HepG2 (cell line): ENCODE results near the gene CNNM1. TPM values are rescaled to one million over a fixed set of nuclear protein-coding genes. Genes with fewer than 3 reads are reported as not detected.

ENCODE experiments used
- ATAC-seq: fragments of 200-7000 bp; cut with Tn5 transposase; 3 replicates; pipeline ENCODE4 v1.9.1; 2020; ENCODE audit warnings: mild to moderate bottlenecking, moderate library complexity
- BruUV-seq: library from RNA; stranded (reverse); fragments of 400-500 nt; replicated peaks from 2 replicates; lab custom pipeline; 2021; lab: Mats Ljungman, UMichigan
- CTCF ChIA-PET: fragments of 300-600 bp; formaldehyde crosslinking; extraction: SDS; loops from one replicate; lab custom pipeline; 2021; ENCODE audit warnings: low total read pairs, inconsistent platforms, low intra/inter-chr PET ratio; lab: Yijun Ruan, JAX
- POLR2A ChIA-PET: fragments of 350-600 bp; sonication (Branson Sonifier 250); formaldehyde crosslinking; loops from one replicate; lab custom pipeline; 2020; ENCODE audit warnings: antibody characterized with exemption, inconsistent platforms; lab: Yijun Ruan, JAX
- DNase-seq: peaks from one replicate; pipeline ENCODE4 v3.0.0-alpha.2; 2015; ENCODE audit warnings: low spot score
- FAIRE-seq: peaks from 3 replicates; lab custom pipeline; 2011; peaks lifted over from hg19 to GRCh38; lab: Jason Lieb, UNC
- H2AFZ ChIP-seq: one replicate; pipeline ENCODE4 v1.6.1; 2011; ENCODE audit warnings: low read length, inconsistent platforms
- H3K27ac ChIP-seq: fragments of 300-600 bp; 3 replicates; pipeline ENCODE4 v1.8.0; 2011; ENCODE audit warnings: mixed run types, mild to moderate bottlenecking, mixed read lengths, low read length, inconsistent platforms; ENCODE audit not compliant: insufficient read depth; ENCODE audit errors: extremely low read length
- H3K27me3 ChIP-seq, 2 experiments: fragments of 200-600 bp in 1 of 2; 2 replicates in 1 of 2; 3 replicates in 1 of 2; pipeline versions ENCODE4 v1.6.0 to v1.8.0; 2011; ENCODE audit warnings: low read length in 2 of 2, mild to moderate bottlenecking in 2 of 2, moderate library complexity in 2 of 2, inconsistent platforms in 1 of 2; ENCODE audit not compliant: insufficient read depth in 2 of 2, control insufficient read depth in 1 of 2
- H3K36me3 ChIP-seq, 2 experiments: fragments of 200-600 bp in 1 of 2; replicated peaks in 1 of 2; 2 replicates in 1 of 2; 3 replicates in 1 of 2; pipeline versions ENCODE4 v1.5.1 to v1.8.0; 2011; ENCODE audit warnings: low read length in 2 of 2, inconsistent platforms in 1 of 2; ENCODE audit not compliant: insufficient read depth in 2 of 2, control insufficient read depth in 1 of 2
- H3K4me1 ChIP-seq: 2 replicates; pipeline ENCODE4 v1.5.1; 2012; ENCODE audit warnings: low read length, inconsistent platforms; ENCODE audit not compliant: insufficient read depth
- H3K4me2 ChIP-seq: 2 replicates; pipeline ENCODE4 v1.6.0; 2011; ENCODE audit warnings: low read depth, low read length, inconsistent platforms
- H3K4me3 ChIP-seq, 3 experiments: fragments of 200-600 bp in 1 of 3; sonication (generic), shearing (Covaris generic) in 1 of 3; replicated peaks in 1 of 3; 2 replicates each; pipeline ENCODE4 v1.5.1; 2011 to 2016; ENCODE audit warnings: low read length in 3 of 3, inconsistent platforms in 2 of 3, low read depth in 2 of 3, mild to moderate bottlenecking in 2 of 3, control low read depth in 1 of 3, mixed read lengths in 1 of 3; ENCODE audit not compliant: insufficient read depth in 1 of 3
- H3K79me2 ChIP-seq: one replicate; pipeline ENCODE4 v1.6.1; 2011; ENCODE audit warnings: low read length, inconsistent platforms; ENCODE audit not compliant: insufficient read depth
- H3K9ac ChIP-seq: 2 replicates; pipeline ENCODE4 v1.6.0; 2011; ENCODE audit warnings: mild to moderate bottlenecking, low read depth, low read length, inconsistent platforms; ENCODE audit not compliant: insufficient read depth
- H3K9me3 ChIP-seq: 2 replicates; pipeline ENCODE4 v1.5.1; 2012; ENCODE audit warnings: mild to moderate bottlenecking, low read length
- H4K20me1 ChIP-seq: 2 replicates; pipeline ENCODE4 v1.6.0; 2011; ENCODE audit warnings: inconsistent platforms, mild to moderate bottlenecking, low read length, moderate library complexity; ENCODE audit not compliant: insufficient read depth
- CCDC6 ChIP-seq: sonication (generic); formaldehyde crosslinking; IDR thresholded peaks from 2 replicates; pipeline ENCODE4 v1.8.1; 2022; ENCODE audit warnings: mild to moderate bottlenecking, missing genetic modification reagents, moderate library complexity
- CHD4 ChIP-seq: fragments of 200-600 bp; sonication (generic); IDR thresholded peaks from 2 replicates; pipeline ENCODE4 v1.7.0; 2017; ENCODE audit warnings: mild to moderate bottlenecking, low read length, borderline replicate concordance
- GPBP1L1 ChIP-seq: sonication (generic); formaldehyde crosslinking; IDR thresholded peaks from 2 replicates; pipeline ENCODE4 v1.5.0; 2020; ENCODE audit warnings: mild to moderate bottlenecking, missing genetic modification reagents
- KLF12 ChIP-seq: sonication (generic); formaldehyde crosslinking; IDR thresholded peaks from 2 replicates; pipeline ENCODE4 v1.4.0; 2020; ENCODE audit warnings: missing genetic modification reagents, borderline replicate concordance
- MAFF ChIP-seq: IDR thresholded peaks from 2 replicates; pipeline ENCODE4 v1.6.1; 2011; ENCODE audit warnings: low read depth, low read length, improper control_type of control experiment
- MZF1 ChIP-seq: sonication (generic); formaldehyde crosslinking; IDR thresholded peaks from 2 replicates; pipeline ENCODE4 v1.8.1; 2023; ENCODE audit warnings: mild to moderate bottlenecking, missing genetic modification reagents, borderline replicate concordance
- SNRNP70 ChIP-seq: fragments of 200-400 bp; formaldehyde crosslinking; IDR thresholded peaks from 2 replicates; pipeline ENCODE4 v1.6.1; 2017; ENCODE audit warnings: mild to moderate bottlenecking, low read depth, low read length, moderate library complexity
- TARDBP ChIP-seq: sonication (generic); formaldehyde crosslinking; IDR thresholded peaks from 2 replicates; pipeline ENCODE4 v1.8.0; 2022; ENCODE audit warnings: mild to moderate bottlenecking, missing genetic modification reagents
- TFDP1 ChIP-seq: IDR thresholded peaks from 2 replicates; pipeline ENCODE4 v1.6.1; 2016; ENCODE audit warnings: missing compliant biosample characterization, missing genetic modification reagents, borderline replicate concordance
- ZBTB2 ChIP-seq: sonication (generic); formaldehyde crosslinking; IDR thresholded peaks from 2 replicates; pipeline ENCODE4 v1.8.0; 2022; ENCODE audit warnings: low read depth, missing genetic modification reagents
- ZNF251 ChIP-seq: sonication (generic); formaldehyde crosslinking; IDR thresholded peaks from 2 replicates; pipeline ENCODE4 v1.9.0; 2021; ENCODE audit warnings: mild to moderate bottlenecking, missing genetic modification reagents
- ZNF292 ChIP-seq: sonication (generic); formaldehyde crosslinking; IDR thresholded peaks from 2 replicates; pipeline ENCODE4 v1.8.1; 2022; ENCODE audit warnings: mild to moderate bottlenecking, low read depth, missing genetic modification reagents, borderline replicate concordance
- ZNF713 ChIP-seq: sonication (generic); formaldehyde crosslinking; IDR thresholded peaks from 2 replicates; pipeline ENCODE4 v1.4.0; 2020; ENCODE audit warnings: mild to moderate bottlenecking, missing genetic modification reagents
- ZZZ3 ChIP-seq: sonication (generic); formaldehyde crosslinking; IDR thresholded peaks from 2 replicates; pipeline ENCODE4 v1.4.0; 2020; ENCODE audit warnings: missing genetic modification reagents, mild to moderate bottlenecking, borderline replicate concordance
- WGBS: methylation state at CpG from one replicate; pipeline ENCODE4 v1.1.6; 2017; ENCODE audit warnings: low lambda C conversion rate; 5-methylcytosine and 5-hydroxymethylcytosine counted together
- in situ Hi-C: cut with HindIII; loops from 2 replicates; pipeline ENCODE4 v1.10.0; 2017; ENCODE audit warnings: low pct_unique_long_range_greater_than_20kb; ENCODE audit not compliant: extremely low pct_ligation_motif_present
- intact Hi-C: fragments of 100-400 bp; cut with micrococcal nuclease; formaldehyde crosslinking; loops from one replicate; pipeline ENCODE4 v1.10.0; 2022; ENCODE audit not compliant: unreplicated experiment
- polyA plus RNA-seq, 8 experiments: library from polyadenylated mRNA; depleted of rRNA in 3 of 8; stranded (reverse) in 7 of 8; unstranded in 1 of 8; fragments of >200 nt; fragmentation: Illumina TruSeq in 4 of 8; extraction: Trizol in 4 of 8; gene quantifications; 2 replicates each; pipeline versions ENCODE4 v1.2.1 to v1.2.3, GENCODE V29; 2011 to 2016; ENCODE audit warnings: low read depth in 4 of 8, missing spikeins in 1 of 8, mixed read lengths in 1 of 8; ENCODE audit not compliant: insufficient read depth in 1 of 8
- total RNA-seq, 5 experiments: library from RNA; depleted of rRNA; stranded (reverse); fragments of >200 nt; fragmentation: Illumina TruSeq; extraction: Trizol; gene quantifications; 2 replicates each; pipeline ENCODE4 v1.2.3, GENCODE V29; 2016; ENCODE audit warnings: low read depth in 1 of 5
- TF ChIP-seq, protein P1 (sequence below), 2 experiments: sonication (generic) in 1 of 2; formaldehyde crosslinking in 1 of 2; IDR thresholded peaks; 2 replicates each; pipeline versions ENCODE4 v1.4.0 to v1.6.1; 2016 to 2020; ENCODE audit warnings: borderline replicate concordance in 1 of 2, low read depth in 1 of 2, mild to moderate bottlenecking in 1 of 2, missing genetic modification reagents in 1 of 2

Gene CNNM1
- total and polyA plus RNA-seq, 2 of the 13 experiments (the other 11 are each of a cell fraction or from before 2014, with no cell fraction given) = 4.3 to 9.6 TPM

GRCh38 chr10:99328579-99329303, 415 bp upstream of the CNNM1 start:
- H3K4me2 ChIP-seq = peak overlapping the region; percentile 90
- H3K27ac ChIP-seq = peak overlapping the region; percentile 52
- no peaks in the 10 kb centered on the region for H3K79me2 ChIP-seq
- ATAC-seq (no peak), FAIRE-seq (no peak), DNase-seq (no peak)
- CTCF ChIA-PET = no interaction called here
- intact Hi-C loops (no loop called here), in situ Hi-C loops (no loop called here)
- no peak overlapping the region for H2AFZ ChIP-seq
- 39% methylated on average over 13 of the region's 23 CpGs for WGBS
- H3K9ac ChIP-seq = no peak overlapping the region; the same call in 1 of the 2 replicates
- POLR2A ChIA-PET = interaction anchor here (0.9 to 1.0 kb wide), 2 partner anchors 11 to 24 kb away, joined by 3 to 4 read pairs; no protein-coding TSS in a partner anchor
- no peaks in the 10 kb centered on the region for H3K36me3 ChIP-seq
- H4K20me1 ChIP-seq = no peaks in the 10 kb centered on the region
- BruUV-seq = no TSS peak
- peaks cover 54% of the 10 kb centered on the region for H3K4me1 ChIP-seq
- H3K4me3 ChIP-seq = peak overlapping the region; percentile 54 to 76 (median 55); a peak in 5 of 6 replicates
- H3K9me3 ChIP-seq = no peaks in the 10 kb centered on the region
- no peaks in the 10 kb centered on the region for H3K27me3 ChIP-seq
- no peak for TF ChIP-seq KLF12 (CRISPR knock-in tag)
- no peak for TF ChIP-seq ZBTB2 (CRISPR knock-in tag)
- TF ChIP-seq GPBP1L1 (CRISPR knock-in tag) = no peak
- TF ChIP-seq CCDC6 (CRISPR knock-in tag) = 0 out of 2 replicates have a peak, but pooled peaks have one; percentile 10
- TF ChIP-seq SNRNP70 = no peak
- TF ChIP-seq MAFF = no peak
- no peak for TF ChIP-seq TARDBP (CRISPR knock-in tag)
- TF ChIP-seq ZNF292 (CRISPR knock-in tag) = peak; percentile 88; the same call in 1 of the 2 replicates
- no peak for TF ChIP-seq ZNF251 (CRISPR knock-in tag)
- no peak for TF ChIP-seq ZNF713 (CRISPR knock-in tag)
- no peak for TF ChIP-seq TFDP1
- TF ChIP-seq, protein P1, sequence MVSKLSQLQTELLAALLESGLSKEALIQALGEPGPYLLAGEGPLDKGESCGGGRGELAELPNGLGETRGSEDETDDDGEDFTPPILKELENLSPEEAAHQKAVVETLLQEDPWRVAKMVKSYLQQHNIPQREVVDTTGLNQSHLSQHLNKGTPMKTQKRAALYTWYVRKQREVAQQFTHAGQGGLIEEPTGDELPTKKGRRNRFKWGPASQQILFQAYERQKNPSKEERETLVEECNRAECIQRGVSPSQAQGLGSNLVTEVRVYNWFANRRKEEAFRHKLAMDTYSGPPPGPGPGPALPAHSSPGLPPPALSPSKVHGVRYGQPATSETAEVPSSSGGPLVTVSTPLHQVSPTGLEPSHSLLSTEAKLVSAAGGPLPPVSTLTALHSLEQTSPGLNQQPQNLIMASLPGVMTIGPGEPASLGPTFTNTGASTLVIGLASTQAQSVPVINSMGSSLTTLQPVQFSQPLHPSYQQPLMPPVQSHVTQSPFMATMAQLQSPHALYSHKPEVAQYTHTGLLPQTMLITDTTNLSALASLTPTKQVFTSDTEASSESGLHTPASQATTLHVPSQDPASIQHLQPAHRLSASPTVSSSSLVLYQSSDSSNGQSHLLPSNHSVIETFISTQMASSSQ (IDR thresholded peaks at IDR 0.05; ENCODE audit: low read depth) = no peak
- TF ChIP-seq, protein P1 (CRISPR knock-in tag; IDR thresholded peaks at IDR 0.05; ENCODE audit: borderline replicate concordance) = 0 out of 2 replicates have a peak, but pooled peaks have one; percentile 23
- TF ChIP-seq CHD4 = no peak
- no peak for TF ChIP-seq MZF1
- TF ChIP-seq ZZZ3 (CRISPR knock-in tag) = no peak
